Stimulated activated CD8-positive, alpha-beta memory T cell treated with anti-CD3 and anti-CD28 coated beads, Interleukin-4, amount 100 ng/mL, for 4 hours (primary cell): ENCODE measurements around the gene TTC38.
A peak's percentile ranks its signal among the peaks of the same experiment; 100 is the strongest.

Source experiments
- DNase-seq, 2 donors: peaks; one replicate each; pipeline ENCODE4 v3.0.0-alpha.2; 2020; ENCODE audit warnings: low read depth in 2 of 2, low spot score in 1 of 2

TTC38 gene

DNA sequence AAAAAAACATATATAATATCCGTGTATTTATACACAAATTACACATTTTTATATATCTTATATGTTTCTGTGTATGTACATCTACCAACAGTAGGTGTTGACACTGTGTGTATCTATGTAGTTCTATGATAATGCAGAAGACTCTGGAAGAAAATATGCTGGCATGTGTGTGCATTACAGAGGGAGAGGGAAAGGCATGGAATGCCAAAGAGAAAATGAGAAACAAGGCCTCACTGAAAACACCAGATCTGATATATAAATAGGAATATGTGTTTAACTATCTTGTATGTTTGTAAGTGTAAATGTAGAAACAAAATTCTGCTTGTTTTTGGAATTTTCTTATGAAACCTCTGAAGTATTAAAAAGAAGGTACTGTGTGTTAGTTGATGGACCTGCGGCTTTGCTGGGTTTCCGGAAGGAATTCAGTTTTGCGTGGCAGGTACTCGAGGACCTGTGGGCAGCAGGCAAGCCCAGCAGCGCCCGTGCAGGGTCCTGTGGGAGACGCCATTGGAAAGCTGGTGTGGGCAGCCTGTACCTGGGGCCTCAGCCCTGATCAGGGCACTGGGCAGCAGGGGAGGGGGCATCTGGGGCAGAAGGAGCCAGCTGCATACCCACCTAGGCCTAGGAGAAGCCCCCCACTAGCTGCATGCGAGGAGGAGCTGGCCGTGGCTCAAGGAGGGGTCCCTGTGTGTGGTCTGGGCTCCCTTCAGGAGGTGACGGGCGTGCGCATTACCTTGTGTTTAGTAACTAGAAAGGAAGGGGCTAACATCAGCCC lies 60.1 kb downstream of the TTC38 start:
- no peak for DNase-seq

DNA sequence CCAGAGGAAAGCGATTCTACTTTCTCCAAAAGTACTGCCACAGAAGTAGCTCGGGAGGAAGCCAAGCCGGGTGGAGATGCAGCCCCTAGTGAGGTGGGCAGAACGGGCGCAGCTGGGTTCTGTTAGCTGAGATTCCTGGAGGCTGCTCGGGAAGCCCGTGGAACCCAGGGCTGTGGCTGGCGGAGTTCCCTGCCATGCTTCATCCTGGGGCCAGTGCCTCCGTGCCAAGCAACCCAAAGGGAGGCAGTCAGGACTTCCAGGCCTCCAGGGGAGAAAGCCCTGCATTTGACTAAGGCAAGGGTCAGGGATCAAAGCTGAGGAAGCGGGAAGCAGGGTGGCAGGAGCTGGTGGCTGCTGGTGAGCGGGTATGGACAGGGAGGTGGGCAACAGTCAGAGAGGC lies 61.0 kb downstream of the TTC38 start:
- DNase-seq, result no peak

DNA sequence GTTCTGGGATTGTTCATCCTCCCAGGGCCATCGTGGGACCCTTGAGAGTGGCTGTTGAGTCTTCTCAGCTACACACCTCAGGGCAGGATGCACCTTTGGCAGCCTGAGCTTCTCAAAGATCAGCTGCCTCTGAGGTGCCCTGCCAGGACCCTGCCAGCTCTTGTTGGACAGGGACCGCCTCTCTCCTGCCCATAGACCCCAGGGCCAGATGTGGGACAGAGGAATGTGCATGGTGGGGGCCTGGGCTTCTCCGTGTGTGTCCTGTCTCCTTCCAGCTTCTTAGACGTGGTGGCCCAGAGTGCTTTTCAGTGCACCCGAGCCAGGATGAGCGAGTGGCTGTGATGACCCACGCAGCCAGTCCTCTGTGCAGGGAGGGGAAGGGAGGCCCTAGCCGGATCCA lies 61.8 kb downstream of the TTC38 start:
- DNase-seq, result no peak

DNA sequence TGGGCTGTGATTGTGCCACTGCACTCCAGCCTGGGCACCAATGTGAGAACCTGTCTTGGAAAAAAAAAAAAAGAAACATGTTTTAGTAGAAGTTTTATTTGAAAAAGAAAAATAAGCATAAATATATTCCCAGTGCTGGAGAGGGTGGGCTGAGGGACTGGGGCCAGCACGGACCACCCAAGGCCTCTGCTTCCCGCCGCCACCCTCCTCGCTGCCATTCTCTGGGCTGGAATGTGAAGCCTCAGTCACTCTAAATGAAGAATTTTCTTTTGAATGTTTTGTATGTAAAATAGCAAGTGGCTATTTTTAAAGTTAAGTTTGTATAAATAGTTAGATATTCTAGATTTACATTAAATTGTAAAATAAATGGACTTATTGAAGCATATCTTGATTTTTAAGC lies 62.6 kb downstream of the TTC38 start:
- DNase-seq, result no peak

DNA sequence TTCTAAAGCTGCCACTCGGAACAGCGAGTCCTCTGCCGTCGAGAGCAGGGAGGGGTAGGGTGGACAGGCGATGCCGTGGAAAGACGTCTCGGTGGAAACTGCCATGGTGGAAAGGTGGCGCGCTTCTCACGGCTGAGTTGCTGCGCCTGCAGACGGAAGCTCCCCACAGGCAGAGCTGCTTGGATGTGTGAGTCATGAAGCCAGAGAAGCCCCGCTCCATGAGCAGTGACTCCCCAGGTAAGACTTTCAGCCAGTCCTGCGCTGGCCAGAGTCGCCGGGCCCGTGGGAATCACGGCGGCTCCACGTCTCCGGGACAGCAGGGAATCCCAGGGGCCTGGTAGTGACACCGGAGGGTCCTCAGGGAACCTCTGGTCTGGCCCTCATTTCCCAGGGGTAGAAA lies 63.7 kb downstream of the TTC38 start:
- no peak for DNase-seq

DNA sequence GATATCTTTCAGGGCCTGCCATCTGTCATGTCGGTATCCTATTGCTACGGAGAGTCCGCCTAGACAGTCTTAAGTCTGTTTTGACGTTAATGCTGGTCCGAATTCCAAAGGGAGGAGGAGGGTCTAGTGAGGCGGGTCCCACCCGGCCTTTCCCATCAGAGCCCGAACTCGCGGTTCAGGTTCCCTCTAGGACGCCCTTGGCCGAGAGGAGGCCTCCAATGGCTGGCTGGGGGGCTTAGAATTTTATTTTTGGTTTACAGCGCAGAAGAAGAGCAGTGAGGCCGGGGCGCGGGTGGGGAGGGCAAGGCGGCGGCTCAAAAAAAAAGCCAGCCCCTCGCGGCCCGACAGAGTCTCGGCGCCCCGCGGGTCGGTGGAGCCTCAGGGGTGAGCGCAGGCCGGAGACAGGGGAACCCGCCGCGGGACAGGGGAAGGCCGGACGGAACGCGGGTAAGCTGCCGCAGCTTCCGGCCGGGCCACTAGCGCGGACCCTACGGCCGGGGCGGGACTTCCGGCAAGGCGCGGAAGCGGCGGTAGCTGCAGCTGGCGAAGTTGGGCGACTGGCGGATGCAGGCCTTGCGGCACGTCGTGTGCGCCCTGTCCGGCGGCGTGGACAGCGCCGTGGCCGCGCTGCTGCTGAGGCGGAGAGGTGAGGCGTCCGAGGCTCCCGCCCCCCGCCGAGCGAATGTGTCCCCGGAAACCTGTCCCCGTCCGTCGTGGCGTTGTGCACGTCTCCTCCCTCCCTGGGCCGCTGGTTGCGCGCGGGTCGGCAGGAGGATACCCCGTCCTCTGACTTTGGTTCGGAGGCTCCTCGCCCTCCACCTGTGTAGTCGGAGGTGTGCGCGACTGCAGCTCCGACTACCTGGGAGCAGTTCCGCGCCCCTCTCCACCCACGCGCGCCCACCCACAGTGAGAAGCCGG lies 67.7 kb downstream of the TTC38 start, which contains the start of gene TRMU:
TSS of gene TRMU (plus strand) at position 514 of the 918 bp plus-strand sequence. CDS start at position 565, 51 bp downstream.
- DNase-seq, result peak; percentile 32 to 58

DNA sequence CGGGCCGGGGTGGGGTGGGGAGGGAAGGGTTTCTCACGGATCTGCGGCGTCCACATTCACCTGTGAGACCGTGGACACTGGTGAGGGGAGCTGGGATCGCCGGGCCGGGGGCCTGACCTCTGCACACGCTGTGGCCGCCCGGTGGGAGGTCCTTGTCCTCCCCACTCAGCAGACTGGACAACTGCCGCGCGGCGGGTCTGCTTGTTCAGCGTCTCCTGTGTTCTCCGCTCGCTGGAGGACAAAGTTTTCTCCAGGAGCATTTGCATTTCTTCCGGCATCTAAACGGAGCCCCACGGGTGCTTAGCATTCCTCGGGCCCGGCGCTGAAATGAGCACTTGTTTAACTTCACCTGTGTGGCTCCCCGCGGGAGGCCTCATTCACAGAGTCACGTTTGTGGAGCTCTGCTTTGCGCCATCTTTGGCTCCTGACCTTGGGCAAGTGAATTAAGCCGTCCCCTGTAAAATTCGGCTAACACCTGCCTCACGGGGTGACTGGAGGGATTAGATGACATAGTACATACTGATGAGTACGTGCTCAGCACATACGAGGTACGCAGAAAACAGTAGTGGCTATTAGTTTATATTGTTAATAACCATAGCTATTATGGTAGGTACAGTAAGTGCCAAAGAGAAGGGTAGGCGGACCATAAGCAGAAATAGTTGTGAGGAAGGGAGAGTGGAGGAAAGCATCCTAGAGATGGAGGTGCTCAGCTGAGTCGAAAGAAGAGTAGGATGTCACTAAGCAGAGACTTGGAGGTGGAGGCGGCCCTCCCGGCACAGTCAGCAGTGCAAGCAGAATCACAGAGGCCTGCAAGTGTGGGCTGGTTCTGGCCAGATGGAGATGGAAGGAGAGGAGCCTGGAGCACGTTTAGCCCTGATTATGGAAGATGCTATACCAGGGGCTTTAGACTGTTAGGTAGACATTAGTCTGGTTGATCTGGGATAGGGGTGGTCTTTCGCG lies 68.6 kb downstream of the TTC38 start:
- DNase-seq, result no peak

DNA sequence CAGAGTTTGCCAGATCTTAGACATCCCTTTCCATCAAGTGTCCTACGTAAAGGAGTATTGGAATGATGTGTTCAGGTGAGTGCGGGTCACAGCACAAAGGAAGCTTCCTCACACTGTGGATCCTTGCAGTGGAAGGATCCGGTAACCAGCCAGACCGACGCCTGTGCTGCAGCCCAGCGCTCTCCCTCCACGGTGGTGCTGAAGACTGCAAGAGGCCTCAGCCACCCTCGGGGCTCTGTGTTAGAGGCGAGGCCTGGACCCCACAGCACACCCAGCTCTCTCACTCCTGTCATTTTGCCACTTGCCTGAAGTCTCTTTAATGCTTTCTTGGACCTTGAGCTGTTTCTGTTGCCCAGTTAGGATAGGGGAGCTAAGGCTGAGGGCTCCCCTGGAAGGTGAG lies 70.1 kb downstream of the TTC38 start:
- DNase-seq, result no peak

DNA sequence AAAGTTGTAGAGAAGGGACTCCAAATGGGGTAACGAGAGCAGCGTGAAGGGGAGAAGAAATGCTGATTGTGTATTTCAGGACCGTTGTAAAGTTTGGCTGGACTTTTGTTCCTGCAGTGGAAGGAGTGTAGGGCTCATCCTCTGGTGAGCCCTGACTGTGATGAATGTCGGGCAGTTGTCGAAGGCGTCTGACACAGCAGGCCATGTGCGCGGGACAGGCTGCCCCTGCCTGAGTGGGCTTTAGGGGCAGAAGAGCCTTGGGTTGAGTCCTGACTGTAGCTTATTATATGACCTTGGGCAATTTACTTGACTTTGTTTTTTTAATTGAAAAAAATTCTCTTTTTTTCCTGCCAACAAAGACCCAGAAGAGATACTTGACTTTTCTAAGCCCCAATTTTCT lies 70.8 kb downstream of the TTC38 start:
- no peak for DNase-seq

DNA sequence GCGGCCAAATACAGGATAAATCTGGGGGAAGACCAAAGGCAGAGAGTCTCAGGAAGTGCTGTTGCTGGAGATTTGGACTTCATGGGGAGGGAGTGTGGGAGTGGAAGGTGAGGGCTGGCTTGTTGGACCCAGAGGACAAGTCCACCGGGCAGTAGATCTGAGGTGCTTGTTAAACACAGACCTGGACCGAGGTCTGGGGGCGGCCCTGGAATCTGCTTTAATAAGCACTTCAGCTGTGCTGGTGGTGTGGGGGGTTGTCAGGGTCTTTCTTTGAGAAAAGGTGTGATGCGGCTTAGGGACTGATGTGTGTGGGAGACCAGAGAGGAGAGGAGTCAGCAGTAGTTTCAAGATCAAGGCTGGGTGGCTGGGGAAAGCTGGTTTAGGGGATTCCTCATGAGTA lies 72.1 kb downstream of the TTC38 start:
- no peak for DNase-seq

DNA sequence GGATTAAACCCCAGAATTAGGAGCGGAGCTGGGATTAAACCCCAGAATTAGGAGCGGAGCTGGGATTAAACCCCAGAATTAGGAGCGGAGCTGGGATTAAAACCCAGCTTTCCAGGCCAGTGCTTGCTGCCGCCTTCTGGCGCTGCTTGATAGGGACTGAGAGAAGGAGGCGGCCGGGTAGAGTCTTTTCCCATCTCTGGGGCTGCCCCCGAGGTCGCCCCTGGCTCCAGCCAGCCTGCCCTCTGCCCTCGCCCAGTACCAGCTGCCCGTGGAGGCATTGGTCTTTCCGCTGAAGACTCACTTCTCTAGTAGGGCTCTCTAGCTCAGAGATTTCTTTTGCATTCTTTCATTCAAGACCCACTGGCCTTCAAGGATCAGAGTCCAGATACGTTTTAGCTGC lies 72.9 kb downstream of the TTC38 start:
- DNase-seq, result no peak
